Stimulated activated CD8-positive, alpha-beta memory T cell treated with anti-CD3 and anti-CD28 coated beads, Interleukin-2, amount 100 ng/mL, for 48 hours (primary cell): ENCODE data around the gene WDR47.
A peak's percentile ranks its signal among the peaks of the same experiment; 100 is the strongest.

Source experiments
- DNase-seq, 2 donors: peaks; one replicate each; pipeline ENCODE4 v3.0.0-alpha.2; 2020; ENCODE audit warnings: low read depth in 2 of 2

The WDR47 gene

GRCh38 chr1:109041621-109042468 is at the start of gene WDR47:
TSS of gene WDR47 (minus strand) at chr1:109042102. CDS start at chr1:109023512, 18,590 bp downstream.
- DNase-seq = peak; percentile 89 to 93

GRCh38 chr1:109091078-109091838 is 49.4 kb upstream of the WDR47 start:
- DNase-seq = no peak

GRCh38 chr1:109090196-109091077 is 48.5 kb upstream of the WDR47 start, which contains the start of gene TMEM167B:
TSS of gene TMEM167B (plus strand) at chr1:109090764. CDS start at chr1:109090873, 109 bp downstream.
- peak; percentile 73 to 81 for DNase-seq

- DNase-seq = peak; percentile 36 to 39
These were observed 47.5 kb upstream of the WDR47 start for GRCh38 chr1:109089242-109090015.

GRCh38 chr1:109084563-109085517 is 42.9 kb upstream of the WDR47 start:
- no peak for DNase-seq

- no peak for DNase-seq
These were observed 42.0 kb upstream of the WDR47 start for GRCh38 chr1:109083923-109084322.

- no peak for DNase-seq
These were observed 41.6 kb upstream of the WDR47 start for GRCh38 chr1:109083501-109083900.

- DNase-seq = no peak
These were observed 38.7 kb upstream of the WDR47 start for GRCh38 chr1:109080441-109081082.

GRCh38 chr1:109079240-109079622 is 37.3 kb upstream of the WDR47 start:
- DNase-seq = no peak

GRCh38 chr1:109078317-109078716 is 36.4 kb upstream of the WDR47 start:
- no peak for DNase-seq

GRCh38 chr1:109075531-109076490 is 33.9 kb upstream of the WDR47 start, which contains the start of gene TAF13:
TSS of gene TAF13 (minus strand) at chr1:109076003. CDS start at chr1:109075947, 56 bp downstream.
- peak; percentile 85 to 87 for DNase-seq

- DNase-seq = no peak
These were observed 27.4 kb upstream of the WDR47 start for GRCh38 chr1:109069294-109069693.

- DNase-seq = no peak
These were observed 26.0 kb upstream of the WDR47 start for GRCh38 chr1:109067883-109068282.

- DNase-seq = no peak
These were observed 23.2 kb upstream of the WDR47 start for GRCh38 chr1:109065137-109065536.

GRCh38 chr1:109061183-109061582 is 19.3 kb upstream of the WDR47 start:
- no peak for DNase-seq

GRCh38 chr1:109060707-109061106 is 18.8 kb upstream of the WDR47 start:
- DNase-seq = no peak

GRCh38 chr1:109059026-109059425 is 17.1 kb upstream of the WDR47 start:
- DNase-seq = no peak

GRCh38 chr1:109056064-109056463 is 14.2 kb upstream of the WDR47 start:
- DNase-seq = no peak
